ENCODE measurements around the gene ZEB1. TPM values are rescaled to one million over a fixed set of nuclear protein-coding genes. Genes with fewer than 3 reads are reported as not detected.

The ZEB1 gene
- total RNA-seq, 1 experiment from 2014 or later, result 53.9 TPM

- Histone ChIP-seq H3K36me3 (ENCODE audit: insufficient read depth, low read length) (peaks cover 10% of the 10 kb centered on the region; the same call in 1 of the 2 replicates), H3K9ac (ENCODE audit: low read length) (no peak overlapping the region), H3K9me3 (ENCODE audit: low read length) (no peaks in the 10 kb centered on the region), H3K27me3 (ENCODE audit: low read length) (no peaks in the 10 kb centered on the region), H2AFZ (ENCODE audit: low read length) (no peak overlapping the region), H3K9me2 (replicated peaks; ENCODE audit: insufficient read depth, low read length) (no peaks in the 10 kb centered on the region), H3K79me2 (ENCODE audit: low read length) (peaks cover 77% of the 10 kb centered on the region), H3K27ac (ENCODE audit: low read length) (no peak overlapping the region), H3K4me3 (ENCODE audit: low read length) (no peak overlapping the region), H3K4me1 (ENCODE audit: low read length) (no peaks in the 10 kb centered on the region), H3K4me2 (ENCODE audit: low read depth, low read length, poor library complexity, severe bottlenecking) (no peak overlapping the region), H4K20me1 (ENCODE audit: insufficient read depth, low read depth, low read length) (no peaks in the 10 kb centered on the region)
- no peak for DNase-seq
These were observed 118.9 kb downstream of the ZEB1 start for GRCh38 chr10:31437959-31438358.

- no peak overlapping the region for H2AFZ ChIP-seq (ENCODE audit: low read length)
- H3K36me3 ChIP-seq (ENCODE audit: insufficient read depth, low read length), result peaks cover 7% of the 10 kb centered on the region; the same call in 1 of the 2 replicates
- H3K9ac ChIP-seq (ENCODE audit: low read length), result no peak overlapping the region
- no peak overlapping the region for H3K27ac ChIP-seq (ENCODE audit: low read length)
- no peak for DNase-seq
- no peaks in the 10 kb centered on the region for H3K27me3 ChIP-seq (ENCODE audit: low read length)
- no peaks in the 10 kb centered on the region for H3K4me1 ChIP-seq (ENCODE audit: low read length)
- H3K79me2 ChIP-seq (ENCODE audit: low read length), result peaks cover 55% of the 10 kb centered on the region
- no peaks in the 10 kb centered on the region for H4K20me1 ChIP-seq (ENCODE audit: insufficient read depth, low read depth, low read length)
- no peaks in the 10 kb centered on the region for H3K9me2 ChIP-seq (replicated peaks; ENCODE audit: insufficient read depth, low read length)
- no peak overlapping the region for H3K4me2 ChIP-seq (ENCODE audit: low read depth, low read length, poor library complexity, severe bottlenecking)
- no peak overlapping the region for H3K4me3 ChIP-seq (ENCODE audit: low read length)
- 0 out of 2 replicates have a peak, but pooled peaks cover 7% of the 10 kb centered on the region for H3K9me3 ChIP-seq (ENCODE audit: low read length)
These were observed 132.8 kb downstream of the ZEB1 start for GRCh38 chr10:31451766-31452165.

- no peak overlapping the region for H3K27ac ChIP-seq (ENCODE audit: low read length)
- DNase-seq, result no peak
- no peak overlapping the region for H2AFZ ChIP-seq (ENCODE audit: low read length)
- H3K4me2 ChIP-seq (ENCODE audit: low read depth, low read length, poor library complexity, severe bottlenecking), result no peak overlapping the region
- no peaks in the 10 kb centered on the region for H4K20me1 ChIP-seq (ENCODE audit: insufficient read depth, low read depth, low read length)
- no peak overlapping the region for H3K4me3 ChIP-seq (ENCODE audit: low read length)
- H3K9me2 ChIP-seq (replicated peaks; ENCODE audit: insufficient read depth, low read length), result no peaks in the 10 kb centered on the region
- 0 out of 2 replicates have a peak, but pooled peaks cover 3% of the 10 kb centered on the region for H3K9me3 ChIP-seq (ENCODE audit: low read length)
- no peaks in the 10 kb centered on the region for H3K27me3 ChIP-seq (ENCODE audit: low read length)
- H3K36me3 ChIP-seq (ENCODE audit: insufficient read depth, low read length), result peaks cover 11% of the 10 kb centered on the region
- H3K9ac ChIP-seq (ENCODE audit: low read length), result no peak overlapping the region
- no peaks in the 10 kb centered on the region for H3K4me1 ChIP-seq (ENCODE audit: low read length)
- peaks cover 75% of the 10 kb centered on the region for H3K79me2 ChIP-seq (ENCODE audit: low read length)
These were observed 137.5 kb downstream of the ZEB1 start for GRCh38 chr10:31456468-31456867.

- Histone ChIP-seq H3K36me3 (ENCODE audit: insufficient read depth, low read length) (peaks cover 23% of the 10 kb centered on the region), H4K20me1 (ENCODE audit: insufficient read depth, low read depth, low read length) (no peaks in the 10 kb centered on the region), H3K9me2 (replicated peaks; ENCODE audit: insufficient read depth, low read length) (no peaks in the 10 kb centered on the region), H3K9me3 (ENCODE audit: low read length) (no peaks in the 10 kb centered on the region; the same call in 1 of the 2 replicates), H3K79me2 (ENCODE audit: low read length) (peaks cover 74% of the 10 kb centered on the region), H3K27ac (ENCODE audit: low read length) (no peak overlapping the region), H3K4me1 (ENCODE audit: low read length) (no peaks in the 10 kb centered on the region), H3K9ac (ENCODE audit: low read length) (no peak overlapping the region), H3K4me3 (ENCODE audit: low read length) (no peak overlapping the region), H3K4me2 (ENCODE audit: low read depth, low read length, poor library complexity, severe bottlenecking) (no peak overlapping the region), H2AFZ (ENCODE audit: low read length) (no peak overlapping the region), H3K27me3 (ENCODE audit: low read length) (no peaks in the 10 kb centered on the region)
- DNase-seq, result no peak
These were observed 138.8 kb downstream of the ZEB1 start for GRCh38 chr10:31457858-31458257.

GRCh38 chr10:31458974-31459373 lies 140.0 kb downstream of the ZEB1 start:
- Histone ChIP-seq H3K36me3 (ENCODE audit: insufficient read depth, low read length) (peaks cover 34% of the 10 kb centered on the region), H4K20me1 (ENCODE audit: insufficient read depth, low read depth, low read length) (no peaks in the 10 kb centered on the region), H3K4me2 (ENCODE audit: low read depth, low read length, poor library complexity, severe bottlenecking) (no peak overlapping the region), H2AFZ (ENCODE audit: low read length) (no peak overlapping the region), H3K27ac (ENCODE audit: low read length) (no peak overlapping the region), H3K9ac (ENCODE audit: low read length) (no peak overlapping the region), H3K4me1 (ENCODE audit: low read length) (no peaks in the 10 kb centered on the region), H3K9me3 (ENCODE audit: low read length) (no peaks in the 10 kb centered on the region; the same call in none of the 2 replicates), H3K9me2 (replicated peaks; ENCODE audit: insufficient read depth, low read length) (no peaks in the 10 kb centered on the region), H3K79me2 (ENCODE audit: low read length) (peaks cover 70% of the 10 kb centered on the region), H3K27me3 (ENCODE audit: low read length) (no peaks in the 10 kb centered on the region), H3K4me3 (ENCODE audit: low read length) (no peak overlapping the region)
- DNase-seq, result no peak

- Histone ChIP-seq H3K36me3 (ENCODE audit: insufficient read depth, low read length) (peaks cover 40% of the 10 kb centered on the region), H3K9ac (ENCODE audit: low read length) (no peak overlapping the region), H3K79me2 (ENCODE audit: low read length) (peaks cover 69% of the 10 kb centered on the region), H3K27ac (ENCODE audit: low read length) (no peak overlapping the region), H3K4me2 (ENCODE audit: low read depth, low read length, poor library complexity, severe bottlenecking) (no peak overlapping the region), H3K4me3 (ENCODE audit: low read length) (no peak overlapping the region), H4K20me1 (ENCODE audit: insufficient read depth, low read depth, low read length) (no peaks in the 10 kb centered on the region), H2AFZ (ENCODE audit: low read length) (no peak overlapping the region), H3K27me3 (ENCODE audit: low read length) (no peaks in the 10 kb centered on the region), H3K4me1 (ENCODE audit: low read length) (no peaks in the 10 kb centered on the region), H3K9me3 (ENCODE audit: low read length) (no peaks in the 10 kb centered on the region; the same call in none of the 2 replicates), H3K9me2 (replicated peaks; ENCODE audit: insufficient read depth, low read length) (no peaks in the 10 kb centered on the region)
- no peak for DNase-seq
These were observed 141.2 kb downstream of the ZEB1 start for GRCh38 chr10:31460242-31460641.

GRCh38 chr10:31464552-31464951 lies 145.5 kb downstream of the ZEB1 start:
- peaks cover 64% of the 10 kb centered on the region for H3K36me3 ChIP-seq (ENCODE audit: insufficient read depth, low read length)
- H3K4me3 ChIP-seq (ENCODE audit: low read length), result no peak overlapping the region
- H2AFZ ChIP-seq (ENCODE audit: low read length), result no peak overlapping the region
- no peak overlapping the region for H3K4me2 ChIP-seq (ENCODE audit: low read depth, low read length, poor library complexity, severe bottlenecking)
- H3K9me2 ChIP-seq (replicated peaks; ENCODE audit: insufficient read depth, low read length), result no peaks in the 10 kb centered on the region
- H3K9ac ChIP-seq (ENCODE audit: low read length), result no peak overlapping the region
- H3K9me3 ChIP-seq (ENCODE audit: low read length), result peaks cover 7% of the 10 kb centered on the region
- peaks cover 36% of the 10 kb centered on the region for H3K79me2 ChIP-seq (ENCODE audit: low read length)
- H3K4me1 ChIP-seq (ENCODE audit: low read length), result no peaks in the 10 kb centered on the region
- DNase-seq, result no peak
- H3K27me3 ChIP-seq (ENCODE audit: low read length), result no peaks in the 10 kb centered on the region
- H4K20me1 ChIP-seq (ENCODE audit: insufficient read depth, low read depth, low read length), result no peaks in the 10 kb centered on the region
- H3K27ac ChIP-seq (ENCODE audit: low read length), result no peak overlapping the region

GRCh38 chr10:31466313-31466712 lies 147.3 kb downstream of the ZEB1 start:
- Histone ChIP-seq H3K36me3 (ENCODE audit: insufficient read depth, low read length) (peaks cover 56% of the 10 kb centered on the region), H4K20me1 (ENCODE audit: insufficient read depth, low read depth, low read length) (no peaks in the 10 kb centered on the region), H3K9me2 (replicated peaks; ENCODE audit: insufficient read depth, low read length) (no peaks in the 10 kb centered on the region), H3K4me2 (ENCODE audit: low read depth, low read length, poor library complexity, severe bottlenecking) (no peak overlapping the region), H3K27ac (ENCODE audit: low read length) (no peak overlapping the region), H3K9me3 (ENCODE audit: low read length) (peaks cover 7% of the 10 kb centered on the region), H3K4me1 (ENCODE audit: low read length) (no peaks in the 10 kb centered on the region), H3K9ac (ENCODE audit: low read length) (no peak overlapping the region), H3K27me3 (ENCODE audit: low read length) (no peaks in the 10 kb centered on the region), H3K4me3 (ENCODE audit: low read length) (no peak overlapping the region), H3K79me2 (ENCODE audit: low read length) (peaks cover 22% of the 10 kb centered on the region), H2AFZ (ENCODE audit: low read length) (no peak overlapping the region)
- DNase-seq, result no peak

Measured in Karpas-422 (cell line).